AG09309 (cell line): ENCODE data around the gene POLD1.
"Not testable (repeated sequence)": the region's sequence is repeated elsewhere in the genome, so short reads cannot be mapped to it uniquely, and the experiment has no call there.

Experiments used
- DNase-seq: peaks from one replicate; pipeline ENCODE4 v3.0.0-alpha.2; 2010; ENCODE audit warnings: low read depth
- H3K4me3 ChIP-seq: 2 replicates; pipeline ENCODE4 v1.5.1; 2011; ENCODE audit warnings: mild to moderate bottlenecking, low read depth, low read length, moderate library complexity; ENCODE audit not compliant: control insufficient read depth
- CTCF ChIP-seq: IDR thresholded peaks from 2 replicates; pipeline ENCODE4 v1.5.1; 2011; ENCODE audit warnings: mild to moderate bottlenecking, low read depth, low read length, inconsistent platforms; ENCODE audit not compliant: insufficient read depth, control insufficient read depth; ENCODE audit errors: missing control alignments

Gene POLD1

GRCh38 chr19:50383852-50384684 lies at the start of gene POLD1:
TSS of gene POLD1 (plus strand) at chr19:50384347. CDS start at chr19:50398852, 14,505 bp downstream.
- H3K4me3 ChIP-seq = peak within 1 kb of the TSS; percentile 61
- TF ChIP-seq CTCF = no peak
- DNase-seq = peak; percentile 78

- no peak for TF ChIP-seq CTCF
- H3K4me3 ChIP-seq = no peak overlapping the region
- DNase-seq = no peak
Observed at GRCh38 chr19:50334741-50335421, 49.3 kb upstream of the POLD1 start.

GRCh38 chr19:50337031-50337430 lies 47.1 kb upstream of the POLD1 start:
- DNase-seq, H3K4me3 ChIP-seq: not testable (repeated sequence)

- DNase-seq = no peak
- TF ChIP-seq CTCF = no peak
- no peak overlapping the region for H3K4me3 ChIP-seq
Observed at GRCh38 chr19:50340331-50340730, 43.8 kb upstream of the POLD1 start.

GRCh38 chr19:50341091-50341564 lies 43.0 kb upstream of the POLD1 start:
- TF ChIP-seq CTCF = no peak
- no peak overlapping the region for H3K4me3 ChIP-seq
- DNase-seq = no peak

GRCh38 chr19:50344661-50345318 lies 39.4 kb upstream of the POLD1 start:
- no peak for TF ChIP-seq CTCF
- H3K4me3 ChIP-seq = no peak overlapping the region
- no peak for DNase-seq

GRCh38 chr19:50347089-50347581 lies 37.0 kb upstream of the POLD1 start:
- not testable (repeated sequence) for H3K4me3 ChIP-seq, DNase-seq
